HFF-Myc (cell line): Measurements from ENCODE around the gene USP4.

ENCODE experiments used
- DNase-seq: peaks from one replicate; pipeline ENCODE4 v3.0.0-alpha.2; 2011; ENCODE audit warnings: low read depth; ENCODE audit errors: extremely low read depth
- H3K4me3 ChIP-seq: replicated peaks from 2 replicates; pipeline ENCODE4 v1.5.1; 2011; ENCODE audit warnings: low read depth, mild to moderate bottlenecking, control low read depth, low read length
- CTCF ChIP-seq: IDR thresholded peaks from 2 replicates; pipeline ENCODE4 v1.5.1; 2012; ENCODE audit warnings: mild to moderate bottlenecking, low read depth, low read length, control low read depth; ENCODE audit errors: missing control alignments

USP4 gene

DNA sequence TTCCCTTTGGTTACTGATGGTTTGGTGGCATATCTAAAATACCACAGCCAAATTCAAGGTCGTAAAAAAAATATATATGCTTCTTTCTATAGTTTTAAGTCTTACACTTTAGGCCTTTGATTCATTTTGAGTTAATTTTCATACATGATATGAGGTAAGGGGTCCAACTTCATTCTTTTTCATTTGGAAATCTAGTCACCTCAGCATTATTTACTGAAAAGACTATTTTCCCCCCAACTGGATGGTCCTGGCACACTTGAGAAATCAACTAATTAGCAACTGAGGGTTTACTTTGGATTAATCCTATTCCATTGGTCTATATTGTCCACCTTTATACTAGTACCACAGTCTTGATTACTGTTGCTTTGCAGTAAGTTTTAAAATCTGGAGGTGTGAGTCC lies 45.8 kb upstream of the USP4 start:
- no peak for TF ChIP-seq CTCF
- DNase-seq = no peak
- H3K4me3 ChIP-seq = no peak overlapping the region

DNA sequence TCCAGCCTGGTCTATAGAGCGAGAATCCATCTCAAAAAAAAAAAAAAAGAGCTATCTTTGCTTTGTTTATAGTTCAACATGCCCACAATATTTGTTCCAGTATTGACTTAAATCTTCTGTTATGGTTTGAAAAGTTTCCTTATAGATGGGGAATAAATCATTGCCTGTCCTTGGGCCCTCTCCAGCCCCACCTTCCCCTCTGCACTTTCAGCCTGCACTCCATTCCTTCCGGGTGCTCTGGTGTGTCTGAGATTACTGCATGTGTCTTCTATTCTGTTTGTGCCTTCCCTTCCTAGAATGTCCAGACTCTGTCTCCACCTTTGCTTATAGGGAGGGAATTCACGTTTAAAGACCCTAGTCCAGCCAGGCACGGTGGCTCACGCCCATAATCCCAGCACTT lies 43.5 kb upstream of the USP4 start:
- H3K4me3 ChIP-seq = no peak overlapping the region
- TF ChIP-seq CTCF = no peak
- DNase-seq = no peak

- no peak for DNase-seq
- H3K4me3 ChIP-seq = no peak overlapping the region
- no peak for TF ChIP-seq CTCF
Observed at GRCh38 chr3:49378249-49378895, 38.5 kb upstream of the USP4 start.

GRCh38 chr3:49377483-49377882 lies 37.6 kb upstream of the USP4 start:
- H3K4me3 ChIP-seq = no peak overlapping the region
- DNase-seq = no peak
- no peak for TF ChIP-seq CTCF

GRCh38 chr3:49371946-49372345 lies 32.1 kb upstream of the USP4 start:
- no peak for TF ChIP-seq CTCF
- no peak for DNase-seq
- no peak overlapping the region for H3K4me3 ChIP-seq

GRCh38 chr3:49370585-49371290 lies 30.9 kb upstream of the USP4 start:
- no peak for DNase-seq
- H3K4me3 ChIP-seq = no peak overlapping the region
- TF ChIP-seq CTCF = no peak
